GM15510 (cell line): ENCODE measurements around the gene ZC3H7B.

Experiments used
- POLR2A ChIP-seq: IDR thresholded peaks from 3 replicates; pipeline ENCODE4 v1.6.1; 2011; ENCODE audit warnings: borderline replicate concordance; ENCODE audit not compliant: insufficient read length; ENCODE audit errors: extremely low read depth

Gene ZC3H7B

DNA sequence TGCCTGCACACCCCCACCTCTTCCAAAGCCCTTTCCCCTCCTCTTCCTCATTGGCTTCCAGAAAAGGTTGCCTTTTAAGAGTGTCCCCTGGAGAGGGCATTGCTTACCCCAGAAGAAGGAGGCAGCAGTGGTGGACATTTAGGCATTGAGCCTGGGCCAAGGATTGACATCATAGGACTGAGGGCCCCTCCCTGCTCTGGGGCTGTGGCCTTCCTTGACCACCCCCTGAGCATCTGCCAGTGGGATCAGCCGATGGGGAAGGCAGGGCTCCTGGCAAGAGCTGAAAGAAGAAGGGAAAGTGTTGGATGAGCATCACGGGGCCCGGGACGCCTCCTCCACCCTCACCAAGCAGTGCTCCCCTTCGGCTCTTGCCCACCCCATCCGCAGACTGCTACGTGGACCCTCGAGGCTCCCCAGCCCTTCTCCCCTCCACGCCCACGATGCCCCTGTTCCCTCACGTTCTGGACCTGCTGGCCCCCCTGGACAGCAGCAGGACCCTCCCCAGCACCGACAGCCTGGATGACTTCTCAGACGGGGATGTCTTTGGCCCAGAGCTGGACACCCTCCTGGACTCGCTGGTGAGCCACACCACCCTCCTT lies 37.4 kb downstream of the ZC3H7B start:
- TF ChIP-seq POLR2A = no peak

DNA sequence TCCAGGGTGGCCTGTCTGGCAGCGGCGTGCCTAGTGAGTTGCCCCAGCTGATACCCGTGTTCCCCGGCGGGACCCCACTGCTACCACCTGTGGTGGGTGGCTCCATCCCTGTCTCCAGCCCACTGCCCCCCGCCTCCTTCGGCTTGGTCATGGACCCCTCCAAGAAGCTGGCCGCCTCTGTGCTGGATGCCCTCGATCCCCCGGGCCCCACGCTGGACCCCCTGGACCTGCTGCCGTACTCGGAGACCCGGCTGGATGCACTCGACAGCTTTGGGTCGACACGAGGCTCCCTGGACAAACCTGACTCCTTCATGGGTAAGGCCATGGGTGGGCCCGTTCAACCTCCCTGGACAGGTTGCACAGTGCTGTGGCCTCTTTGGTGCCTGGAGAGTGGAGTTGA lies 38.5 kb downstream of the ZC3H7B start:
- TF ChIP-seq POLR2A = no peak

DNA sequence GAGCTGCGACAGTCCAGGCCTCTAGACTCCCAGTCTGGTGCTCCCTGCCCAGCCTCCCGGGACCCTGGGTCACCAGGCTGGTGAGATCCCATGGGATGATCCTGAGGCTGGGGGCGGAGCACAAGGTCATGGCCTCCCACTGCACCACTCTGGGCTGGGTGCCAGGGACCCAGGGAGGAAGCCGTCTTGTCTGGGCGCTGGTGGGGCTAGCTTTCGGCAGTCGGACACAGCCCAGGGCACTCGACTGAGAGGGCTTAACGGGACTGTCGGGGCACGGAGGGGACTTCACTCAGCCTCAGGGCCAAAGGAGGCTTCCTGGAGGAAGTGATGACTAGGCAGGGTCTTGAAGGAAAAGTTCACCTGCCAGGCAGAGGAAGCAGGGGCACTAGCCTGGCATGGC lies 39.0 kb downstream of the ZC3H7B start:
- TF ChIP-seq POLR2A = no peak

DNA sequence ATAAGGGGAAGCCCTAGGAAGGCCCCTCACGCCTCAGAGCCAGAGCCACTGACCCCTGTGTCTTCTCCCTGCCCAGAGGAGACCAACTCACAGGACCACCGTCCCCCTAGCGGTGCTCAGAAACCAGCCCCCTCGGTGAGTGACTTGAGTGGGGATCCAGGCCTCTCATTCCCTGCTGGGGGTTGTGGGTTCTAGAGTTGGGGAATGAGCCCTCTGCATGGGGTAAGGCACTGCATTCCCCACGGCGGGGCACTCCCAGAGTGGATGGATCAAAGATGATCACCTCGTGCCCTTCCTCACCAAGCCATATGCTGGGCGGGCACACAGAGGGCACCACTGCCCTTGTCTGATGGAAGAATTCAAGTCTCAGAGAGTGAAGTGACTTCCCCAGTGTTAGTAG lies 39.7 kb downstream of the ZC3H7B start:
- TF ChIP-seq POLR2A = no peak

DNA sequence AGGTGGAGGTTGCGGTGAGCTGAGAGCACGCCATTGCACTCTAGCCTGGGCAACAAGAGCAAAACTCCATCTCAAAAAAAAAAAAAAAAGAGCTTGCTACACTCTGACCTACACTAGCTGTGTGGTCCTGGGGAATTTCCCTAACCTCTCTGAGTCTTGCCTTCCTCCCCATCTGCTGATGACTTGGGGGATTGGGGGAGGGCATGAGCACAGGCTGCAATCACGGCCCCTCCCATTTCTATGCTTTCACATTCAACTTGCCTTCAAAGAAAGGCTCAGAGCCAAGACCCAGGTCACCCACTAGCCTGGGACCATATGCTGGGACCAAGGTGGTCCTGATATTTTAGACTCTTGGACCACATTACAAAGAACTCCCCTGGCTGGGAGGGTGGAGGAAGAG lies 40.7 kb downstream of the ZC3H7B start:
- no peak for TF ChIP-seq POLR2A

DNA sequence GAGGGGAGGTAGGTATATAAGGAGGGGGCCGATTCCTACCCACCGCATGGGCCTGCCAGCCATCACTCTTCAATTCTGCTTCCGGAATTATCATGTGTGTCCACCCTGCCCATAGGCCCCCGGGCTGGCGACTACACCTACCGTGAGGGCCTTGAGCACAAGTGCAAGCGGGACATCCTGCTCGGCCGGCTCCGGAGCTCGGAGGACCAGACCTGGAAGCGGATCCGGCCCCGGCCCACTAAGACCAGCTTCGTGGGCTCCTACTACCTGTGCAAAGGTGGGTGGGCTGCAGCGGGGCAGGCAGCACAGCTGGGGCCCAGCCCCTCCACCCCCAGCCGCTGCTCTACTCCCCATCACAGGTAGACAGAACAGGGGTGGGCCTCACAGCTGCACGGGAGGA lies 42.0 kb downstream of the ZC3H7B start:
- no peak for TF ChIP-seq POLR2A

DNA sequence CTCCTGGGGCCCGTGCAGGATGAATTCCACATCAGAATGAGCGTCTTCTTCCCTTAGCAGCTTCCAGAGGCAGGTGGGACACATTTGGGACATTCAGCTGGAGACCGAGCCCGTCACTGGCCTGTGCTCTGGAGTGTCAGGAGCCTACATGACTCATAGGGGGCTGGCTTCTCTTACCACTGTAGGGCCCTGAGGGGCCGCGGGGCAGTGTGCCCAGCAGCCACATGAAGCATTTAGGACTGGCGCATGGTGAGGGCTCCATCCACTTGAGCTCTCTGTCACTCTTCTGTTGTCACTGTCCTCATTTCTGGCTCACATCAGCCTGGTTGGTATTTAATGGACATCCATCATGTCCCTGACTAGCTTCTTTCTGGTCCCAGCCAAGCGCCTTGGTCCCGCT lies 42.4 kb downstream of the ZC3H7B start:
- TF ChIP-seq POLR2A = no peak

DNA sequence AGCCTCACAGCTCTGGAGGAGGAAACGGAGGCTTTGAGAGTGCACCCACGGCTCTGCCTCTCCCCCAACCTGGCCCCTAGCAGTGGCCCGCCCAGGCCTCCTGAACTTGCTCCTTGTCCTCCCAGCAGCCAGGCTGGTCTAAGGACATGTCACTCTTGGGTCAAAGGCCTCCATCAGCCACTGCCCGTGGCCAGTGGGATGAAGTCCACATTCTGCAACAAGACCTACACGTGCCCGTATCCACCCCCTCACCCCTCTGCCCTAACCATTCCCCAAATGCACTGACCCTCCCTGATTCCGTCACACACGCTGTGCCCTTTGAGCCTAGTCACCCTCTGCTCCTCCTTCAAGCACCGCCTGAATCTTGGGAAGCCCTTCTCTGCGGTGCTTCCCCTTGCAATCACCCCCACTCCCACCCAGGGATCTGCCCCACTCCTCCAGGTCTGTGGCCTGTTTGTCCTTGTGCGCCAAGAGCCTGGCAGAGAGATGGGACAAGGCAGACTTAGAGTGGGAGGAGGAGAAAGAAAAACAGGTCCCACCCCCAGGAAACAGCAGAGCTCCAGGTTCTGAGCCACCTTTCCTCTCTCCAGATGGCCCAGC lies 43.0 kb downstream of the ZC3H7B start:
- TF ChIP-seq POLR2A = no peak

DNA sequence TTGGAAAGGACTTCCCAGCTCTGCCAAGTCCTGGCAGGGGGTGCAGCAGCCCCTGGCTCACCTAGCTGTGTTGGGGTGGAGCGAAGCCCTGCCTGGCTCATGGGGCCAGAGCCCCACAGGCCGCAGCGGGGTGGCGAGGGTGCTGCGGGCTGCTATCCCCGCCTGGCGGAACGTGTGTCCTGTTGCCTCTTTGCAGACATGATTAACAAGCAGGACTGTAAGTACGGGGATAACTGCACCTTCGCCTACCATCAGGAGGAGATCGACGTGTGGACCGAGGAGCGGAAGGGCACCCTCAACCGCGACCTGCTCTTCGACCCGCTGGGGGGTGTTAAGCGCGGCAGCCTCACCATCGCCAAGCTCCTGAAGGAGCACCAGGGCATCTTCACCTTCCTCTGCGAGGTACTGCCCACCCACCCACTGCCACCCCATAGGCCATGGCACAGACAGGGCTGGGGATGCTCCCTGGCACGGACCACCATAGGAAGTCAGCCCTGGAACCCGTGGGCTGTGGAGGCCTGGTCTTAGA lies 44.5 kb downstream of the ZC3H7B start:
- no peak for TF ChIP-seq POLR2A

DNA sequence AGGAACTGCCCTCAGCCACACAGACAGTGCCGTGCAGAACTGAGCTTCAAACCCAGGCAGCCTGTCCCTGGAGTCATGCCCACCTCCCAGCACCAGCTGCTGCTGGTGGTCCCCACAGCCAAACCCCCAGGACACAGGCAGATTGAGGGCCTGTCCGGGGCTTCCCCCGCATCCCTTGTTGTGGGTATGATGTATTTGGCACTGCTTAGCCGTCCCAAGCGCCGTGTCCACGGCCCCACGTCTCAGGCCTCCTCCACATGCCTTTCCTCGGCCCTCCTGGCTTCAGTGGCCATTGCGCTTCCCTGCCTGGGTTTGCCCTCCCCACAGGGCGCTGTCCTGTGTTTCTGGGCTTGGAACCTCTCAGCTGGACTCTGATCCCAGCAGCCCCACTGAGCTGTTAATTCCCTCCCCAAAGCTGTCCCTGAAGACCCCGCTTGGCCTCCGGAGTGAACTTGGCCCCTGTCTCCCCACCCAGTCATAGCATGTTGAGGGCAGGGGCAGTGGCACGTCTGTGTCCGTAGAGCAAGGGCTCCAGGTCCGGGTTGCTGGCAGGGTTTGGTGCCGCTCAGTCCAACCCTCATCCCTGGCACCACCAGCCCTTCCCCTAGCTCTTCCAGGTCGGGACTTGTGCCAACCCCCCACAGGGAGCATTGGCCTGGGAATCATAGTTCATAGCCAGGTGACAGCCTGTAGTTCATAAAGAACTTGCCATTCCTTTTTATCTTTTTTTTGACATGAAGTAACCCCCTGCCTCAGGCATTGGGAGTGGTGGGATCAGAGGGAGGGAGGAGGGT lies 45.9 kb downstream of the ZC3H7B start:
- TF ChIP-seq POLR2A = no peak

DNA sequence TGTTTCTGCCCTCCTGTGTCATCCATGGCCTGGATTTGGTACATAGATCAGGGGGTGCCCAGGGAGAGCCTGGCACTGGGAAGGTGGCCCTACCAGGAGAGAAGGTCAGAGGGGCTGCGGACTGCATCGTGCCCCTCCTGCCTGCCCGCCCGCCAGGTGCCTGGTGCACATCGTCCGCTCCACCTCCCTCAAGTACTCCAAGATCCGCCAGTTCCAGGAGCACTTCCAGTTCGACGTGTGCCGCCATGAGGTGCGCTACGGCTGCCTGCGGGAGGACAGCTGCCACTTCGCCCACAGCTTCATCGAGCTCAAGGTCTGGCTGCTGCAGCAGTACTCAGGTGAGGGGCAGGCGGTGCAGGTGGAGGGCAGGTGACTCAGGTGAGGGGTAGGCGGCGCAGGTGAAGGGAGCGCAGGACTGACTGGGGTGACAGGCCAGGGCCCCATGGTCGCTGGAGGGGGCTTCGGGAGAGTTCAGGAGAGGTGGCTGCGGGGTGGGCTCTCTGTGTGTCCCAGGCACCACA lies 47.7 kb downstream of the ZC3H7B start:
- TF ChIP-seq POLR2A = no peak

DNA sequence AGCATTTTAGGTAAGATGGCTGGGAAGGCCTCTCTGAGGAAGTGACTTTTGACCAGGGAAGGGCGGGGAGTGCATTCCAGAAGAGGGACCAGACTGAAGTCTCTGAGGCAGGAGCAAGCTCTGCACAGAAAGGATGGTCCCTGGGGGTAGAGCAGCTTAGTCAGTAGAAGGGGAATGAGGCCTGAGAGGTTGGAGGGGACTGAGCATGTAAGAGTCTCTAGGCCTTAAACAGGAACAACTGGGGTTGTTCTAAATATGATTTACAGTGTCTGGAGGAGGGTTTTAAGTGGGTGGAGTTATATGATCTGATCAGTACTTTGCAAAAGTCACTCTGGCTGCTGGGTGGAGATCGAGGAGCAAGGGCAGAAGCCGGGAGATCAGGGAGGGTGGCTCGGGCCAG lies 48.8 kb downstream of the ZC3H7B start:
- no peak for TF ChIP-seq POLR2A

DNA sequence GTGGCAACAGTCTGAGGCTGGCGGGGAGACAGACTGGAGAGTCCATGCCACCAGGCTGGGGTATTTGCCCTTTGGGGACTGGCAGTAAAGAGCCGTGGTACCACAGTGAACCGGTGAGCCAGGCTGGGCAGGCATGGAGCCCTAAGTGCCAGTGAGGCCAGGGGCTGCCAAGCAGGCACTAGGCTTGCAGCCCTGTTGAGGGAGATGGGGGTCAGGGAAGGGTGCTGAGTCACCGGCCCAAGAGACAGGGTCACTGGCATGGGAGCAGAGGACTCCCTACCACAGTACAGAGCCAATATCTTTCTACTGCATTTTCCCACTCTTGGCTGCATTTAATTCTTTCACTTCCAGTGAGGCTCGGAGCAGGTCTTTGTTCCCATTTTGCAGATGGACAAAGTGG lies 49.7 kb downstream of the ZC3H7B start:
- no peak for TF ChIP-seq POLR2A

DNA sequence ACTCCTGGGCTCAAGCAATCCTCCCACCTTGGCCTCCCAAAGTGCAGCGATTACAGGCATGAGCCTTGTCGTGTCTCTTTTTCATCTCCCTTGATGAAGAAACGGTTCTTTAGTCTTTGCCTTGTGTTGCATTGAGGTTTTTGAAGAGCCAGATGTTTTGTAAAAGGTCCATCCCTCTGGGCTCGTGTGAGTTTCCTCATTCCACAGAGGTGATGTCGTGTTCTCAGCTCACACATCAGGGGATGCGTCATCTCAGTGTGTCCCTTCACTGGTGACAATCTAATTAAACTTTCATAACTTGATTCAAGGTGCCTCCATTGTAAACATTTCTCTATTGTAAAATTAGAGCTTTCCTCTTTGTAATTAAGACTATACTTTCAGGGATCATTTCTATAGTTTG lies 50.7 kb downstream of the ZC3H7B start:
- TF ChIP-seq POLR2A = no peak

DNA sequence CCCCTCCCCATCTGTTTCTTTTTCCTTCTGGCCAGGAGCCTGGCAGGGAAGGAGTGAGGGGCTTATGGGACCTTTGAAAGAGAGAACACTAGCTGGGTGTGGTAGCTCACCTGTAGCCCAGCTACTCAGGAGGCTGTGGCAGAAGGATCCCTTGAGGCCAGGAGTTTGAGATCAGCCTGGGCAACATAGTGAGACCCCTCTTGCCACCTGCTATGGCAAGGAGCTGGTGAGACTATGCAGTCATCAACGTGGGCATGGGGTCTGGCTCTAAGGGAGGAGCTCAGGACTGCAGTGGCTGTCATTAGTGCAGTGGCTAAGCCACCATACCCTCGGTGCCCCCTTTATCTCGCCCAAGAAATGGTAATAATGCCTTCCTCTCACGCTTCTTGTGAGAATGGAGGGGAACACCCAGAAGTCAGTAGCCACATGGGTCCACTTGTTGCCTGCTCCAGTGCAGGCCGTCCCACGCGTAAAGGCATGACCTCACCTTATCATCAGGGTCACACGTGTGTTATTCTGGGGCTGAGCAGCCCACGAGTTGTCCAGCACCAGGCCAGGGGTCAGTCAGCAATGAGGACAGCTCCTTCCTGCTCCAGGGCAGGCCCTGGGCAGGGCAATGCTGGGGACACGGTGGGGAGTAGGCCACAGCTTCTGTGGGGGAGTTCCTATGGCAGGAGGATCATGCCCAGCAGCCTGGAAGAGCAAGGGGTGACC lies 52.7 kb downstream of the ZC3H7B start:
- no peak for TF ChIP-seq POLR2A
